Putamen (tissue), 1 donor: ENCODE measurements around the gene PLCB3.

Source experiments
- DNase-seq: peaks from one replicate; pipeline ENCODE4 v3.0.0-alpha.2; 2016; ENCODE audit warnings: low spot score

PLCB3 gene

DNA sequence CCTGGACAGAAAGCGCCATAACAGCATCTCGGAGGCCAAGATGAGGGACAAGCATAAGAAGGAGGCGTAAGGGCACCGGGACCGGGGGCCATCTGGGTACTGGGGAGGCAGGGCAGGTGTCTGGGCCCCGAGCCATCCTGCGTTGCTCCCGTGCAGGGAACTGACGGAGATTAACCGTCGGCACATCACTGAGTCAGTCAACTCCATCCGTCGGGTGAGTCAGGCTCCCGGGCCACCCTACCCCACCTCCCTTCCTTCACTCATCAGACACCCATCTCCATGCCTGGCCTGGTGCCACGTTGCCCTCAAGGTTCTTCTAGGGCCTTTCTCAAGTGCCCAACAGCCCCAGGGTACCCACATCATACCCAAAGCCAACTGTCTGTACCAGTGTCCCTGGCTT, 15.0 kb downstream of the PLCB3 start:
- no peak for DNase-seq

DNA sequence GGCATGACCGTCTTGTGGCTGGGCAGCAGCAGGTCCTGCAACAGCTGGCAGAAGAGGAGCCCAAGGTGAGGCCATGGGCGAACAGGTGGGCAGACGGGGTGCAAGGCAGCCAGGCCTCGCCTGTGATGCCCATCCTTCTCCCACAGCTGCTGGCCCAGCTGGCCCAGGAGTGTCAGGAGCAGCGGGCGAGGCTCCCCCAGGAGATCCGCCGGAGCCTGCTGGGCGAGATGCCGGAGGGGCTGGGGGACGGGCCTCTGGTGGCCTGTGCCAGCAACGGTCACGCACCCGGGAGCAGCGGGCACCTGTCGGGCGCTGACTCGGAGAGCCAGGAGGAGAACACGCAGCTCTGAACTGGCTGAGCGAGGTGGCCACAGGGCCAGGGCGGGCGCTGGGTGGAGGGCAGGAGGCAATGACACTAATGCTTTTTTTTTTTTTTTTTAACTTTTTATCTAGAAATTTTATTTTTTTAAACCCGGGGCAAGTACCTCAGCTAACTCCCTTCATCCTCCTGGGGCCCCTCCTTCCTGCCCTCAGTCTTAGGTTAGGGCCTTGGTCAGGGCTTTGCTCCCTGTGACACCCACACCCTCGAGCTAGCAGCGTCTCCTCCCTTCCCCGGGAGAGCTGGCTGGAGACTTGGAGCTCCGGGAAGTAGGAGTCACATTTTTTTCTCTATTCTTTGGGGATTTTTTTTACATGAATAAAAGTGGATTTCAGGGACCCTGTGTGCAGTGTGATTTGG, 16.0 kb downstream of the PLCB3 start:
- no peak for DNase-seq

DNA sequence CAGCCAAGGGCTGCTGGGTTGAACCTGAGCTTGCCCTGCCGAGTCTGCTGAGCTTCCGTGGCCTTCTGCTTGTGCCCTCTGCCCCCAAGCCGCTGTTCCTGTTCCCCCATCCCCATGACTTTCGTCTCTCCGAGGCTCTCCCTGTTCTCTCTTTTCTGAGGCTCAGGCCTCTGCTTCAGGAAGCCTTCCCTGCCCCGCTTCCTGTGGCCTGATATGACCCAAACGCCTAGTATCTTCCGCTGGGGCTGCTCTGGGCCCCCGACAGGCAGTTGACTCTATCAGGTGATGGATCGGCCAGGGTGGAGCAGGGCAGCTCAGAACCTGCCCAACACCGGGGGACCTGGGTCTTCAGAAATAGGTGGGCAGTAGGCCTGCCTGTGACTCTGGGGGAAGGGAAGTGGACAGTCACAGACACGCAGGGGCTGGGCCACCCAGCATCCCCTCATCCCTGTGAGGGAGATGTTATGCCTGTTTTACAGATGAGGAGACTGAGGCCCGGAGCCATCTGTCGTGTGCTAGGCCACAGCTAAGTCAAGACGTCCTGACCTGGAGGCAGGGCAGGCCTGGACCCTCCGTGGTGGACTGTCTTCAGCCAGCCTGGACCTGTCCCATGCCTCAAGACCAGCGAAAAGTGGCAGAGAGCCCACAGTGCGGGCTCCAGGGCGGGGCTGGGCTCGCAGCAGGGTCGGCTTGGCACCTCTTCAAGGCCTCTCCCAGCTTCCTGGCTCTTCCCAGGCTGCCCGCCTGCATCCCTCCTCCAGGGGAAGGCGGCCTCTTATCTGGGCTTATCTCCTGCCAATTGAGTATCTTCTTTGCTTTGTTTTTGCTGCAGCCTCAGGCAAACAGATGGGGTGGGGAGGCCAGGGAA, 16.9 kb downstream of the PLCB3 start:
- no peak for DNase-seq

DNA sequence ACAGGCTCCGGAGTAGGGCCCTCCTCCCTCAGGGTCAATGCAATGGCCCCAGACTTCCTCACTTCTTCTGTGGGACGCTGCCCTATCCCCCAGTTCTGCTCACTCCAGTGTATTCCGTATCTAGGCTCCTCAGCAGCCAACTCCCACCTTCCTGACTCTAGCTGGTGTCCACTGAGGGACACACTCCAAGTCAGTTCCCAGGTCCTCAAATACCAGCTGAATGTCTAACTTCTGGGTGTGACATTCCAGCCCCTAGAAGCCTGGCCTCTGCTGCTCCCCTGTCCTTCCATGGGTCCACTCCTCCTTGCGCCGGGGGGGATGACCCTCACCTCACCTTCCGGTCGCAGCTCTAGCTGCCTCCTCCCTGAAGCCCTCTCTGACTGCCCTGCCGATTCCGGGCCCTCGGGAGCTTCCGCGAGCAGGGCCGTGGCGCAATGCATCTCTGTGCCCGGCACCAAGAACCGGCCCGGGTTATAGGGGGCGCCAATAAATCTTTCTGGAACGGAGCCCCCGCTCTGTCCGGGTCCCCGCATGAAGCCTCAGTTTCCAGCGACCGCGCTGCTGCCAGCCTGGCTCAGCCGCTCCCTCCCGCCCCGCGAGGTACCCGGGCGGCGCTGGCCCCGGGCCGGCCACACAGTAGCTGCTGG, 17.7 kb downstream of the PLCB3 start:
- no peak for DNase-seq

DNA sequence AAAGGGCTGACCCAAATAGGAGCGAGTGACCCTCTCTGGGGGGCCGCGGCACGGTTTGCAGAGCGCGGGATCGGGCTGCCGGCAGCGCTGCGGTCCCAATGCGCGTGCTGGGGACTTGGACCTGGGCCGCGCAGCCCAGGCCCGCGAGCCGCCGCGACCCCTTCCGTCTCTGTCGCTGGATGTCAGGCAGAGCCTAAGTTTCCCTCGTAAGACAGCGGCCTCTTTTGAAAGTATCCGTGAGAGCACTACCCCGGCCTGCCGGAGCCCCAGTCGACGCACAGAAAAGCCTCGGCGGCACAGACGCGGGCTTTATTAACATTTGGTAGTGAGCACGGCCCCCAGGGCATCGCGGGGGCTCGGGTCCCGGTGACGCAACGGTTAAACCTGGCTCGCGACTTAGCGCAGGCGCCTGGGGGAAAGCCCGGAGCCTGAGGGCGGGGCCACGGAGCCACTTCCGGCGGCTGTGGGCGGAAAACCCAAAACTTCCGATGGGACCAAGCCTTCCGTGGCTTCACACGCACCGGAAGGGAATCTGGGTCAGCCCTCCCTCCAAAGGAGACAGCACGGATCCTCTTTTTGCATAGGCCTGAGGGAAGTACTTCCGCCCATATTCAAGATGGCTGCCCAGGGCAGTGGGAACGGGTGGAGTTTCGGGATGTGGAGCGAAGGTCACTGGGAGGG, 18.4 kb downstream of the PLCB3 start:
- peak; percentile 100 for DNase-seq

DNA sequence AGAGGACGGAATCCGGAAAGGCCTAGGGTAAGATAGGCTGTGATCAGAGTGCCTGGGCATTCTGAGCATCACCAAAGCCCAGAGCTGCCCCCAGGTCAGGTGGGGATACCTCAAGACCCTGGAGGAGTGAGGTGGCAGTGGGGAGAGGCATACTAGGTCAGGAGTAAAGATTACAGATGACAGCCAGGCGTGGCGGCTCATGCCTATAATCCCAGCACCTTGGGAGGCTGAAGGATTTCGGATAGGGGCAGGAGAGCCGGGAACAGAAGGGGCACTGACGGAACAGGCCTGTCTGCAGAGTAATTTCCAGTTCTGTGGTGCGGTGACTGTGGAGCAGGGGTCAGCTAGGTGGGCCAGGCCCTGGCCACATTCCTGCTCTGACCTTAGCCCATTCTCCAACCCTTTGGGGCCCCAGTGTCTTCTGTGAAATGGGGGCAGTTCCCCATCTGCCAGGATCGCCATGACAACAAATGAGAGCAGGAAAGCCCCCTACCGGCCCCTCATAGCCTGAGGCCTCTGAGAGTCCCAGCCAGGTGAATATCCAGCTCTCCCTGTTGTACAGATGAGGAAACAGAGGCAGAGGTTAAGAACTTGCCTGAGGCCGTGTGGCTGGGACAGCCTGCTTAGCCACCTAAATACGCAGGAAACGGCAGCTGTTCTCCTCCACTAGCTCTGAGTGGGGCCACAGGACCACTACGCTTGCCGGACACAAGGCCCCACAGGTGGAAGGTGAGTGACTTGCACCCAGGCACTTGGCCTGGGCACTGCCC, 23.9 kb downstream of the PLCB3 start:
- DNase-seq = no peak

DNA sequence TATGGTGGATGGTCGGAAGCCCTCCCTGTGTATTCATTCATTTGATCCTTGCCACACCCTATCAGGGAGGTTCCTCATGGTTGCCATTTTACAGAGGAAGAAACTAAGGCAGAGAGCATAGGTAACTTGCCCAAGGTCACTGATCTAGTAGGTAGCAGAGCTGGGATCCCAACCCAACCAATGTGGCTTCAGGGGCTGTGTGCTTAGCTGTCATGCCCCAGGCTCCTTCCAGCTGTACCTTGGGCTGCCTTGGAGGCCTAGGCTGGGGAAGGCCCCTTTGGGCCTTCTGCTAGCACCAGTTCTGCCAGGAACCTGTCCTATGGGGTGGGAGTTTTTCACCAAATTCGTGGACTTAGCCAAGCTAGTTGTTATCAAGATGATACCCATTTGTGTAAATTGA, 24.5 kb downstream of the PLCB3 start:
- no peak for DNase-seq

DNA sequence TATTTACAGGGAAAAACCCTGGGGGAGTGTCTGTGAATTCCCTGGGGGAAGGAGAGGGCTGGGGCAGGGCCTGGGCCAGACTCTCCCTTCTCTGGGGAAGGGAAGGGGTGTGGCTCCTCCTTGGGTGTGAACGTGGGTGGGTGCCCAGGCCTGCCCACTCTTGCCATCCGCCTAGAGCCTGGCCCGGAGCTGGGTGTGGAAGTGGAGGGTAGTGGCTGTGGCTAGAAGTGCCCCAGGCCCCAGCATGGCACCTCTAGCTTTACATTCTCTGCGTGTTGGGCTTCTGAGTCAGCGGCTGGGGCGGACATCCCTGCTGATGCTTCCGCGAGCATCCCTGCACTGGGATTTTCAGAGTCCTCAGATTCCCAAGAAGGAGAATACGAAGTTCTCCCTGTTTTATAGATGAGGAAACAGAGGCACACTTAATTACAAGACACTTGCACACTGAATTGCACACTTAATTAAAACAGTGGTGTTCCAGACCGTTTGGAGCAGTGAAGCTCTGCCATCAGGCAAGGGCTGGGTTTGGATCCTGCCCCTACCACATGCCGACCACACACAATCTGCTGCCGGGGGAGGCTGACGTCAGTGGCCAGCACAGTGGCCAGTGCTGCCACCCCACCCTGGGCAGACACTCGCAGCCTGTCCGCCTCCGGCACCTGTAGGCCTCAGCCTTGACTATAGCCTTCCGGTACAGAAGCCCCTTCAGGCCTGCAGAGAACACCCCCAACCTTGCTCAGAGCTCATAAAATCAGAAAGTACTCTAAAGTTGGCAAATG, 25.5 kb downstream of the PLCB3 start:
- no peak for DNase-seq

DNA sequence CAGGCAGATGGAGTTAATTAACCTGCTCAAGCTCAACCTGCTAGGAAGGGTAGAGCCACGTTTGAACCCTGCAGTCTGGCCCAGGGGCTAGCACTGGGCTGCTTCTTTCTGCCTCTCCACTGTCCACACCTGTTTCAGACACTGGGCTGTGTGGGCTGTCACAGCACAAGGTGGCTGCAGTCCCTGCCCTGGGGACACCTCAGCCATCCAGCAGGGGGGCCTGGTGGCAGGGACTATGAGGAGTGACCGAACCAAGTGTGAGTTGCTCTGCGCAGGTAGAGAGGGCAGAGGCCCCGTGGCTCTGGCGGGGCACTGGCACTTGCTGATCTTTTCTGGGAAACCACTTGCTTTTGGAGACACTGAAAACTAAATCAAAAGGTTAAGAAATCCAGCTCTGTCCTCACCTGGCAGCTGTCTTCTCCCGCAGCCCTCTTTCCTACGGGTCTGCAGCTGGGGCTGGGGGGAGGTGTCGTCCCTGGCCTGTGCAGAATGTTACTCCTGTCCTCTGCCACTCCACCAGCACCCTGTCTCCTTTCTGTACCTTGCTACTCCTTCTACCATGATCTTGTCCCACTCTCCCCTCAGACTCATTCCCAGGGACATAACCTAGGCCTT, 27.4 kb downstream of the PLCB3 start:
- DNase-seq = no peak

DNA sequence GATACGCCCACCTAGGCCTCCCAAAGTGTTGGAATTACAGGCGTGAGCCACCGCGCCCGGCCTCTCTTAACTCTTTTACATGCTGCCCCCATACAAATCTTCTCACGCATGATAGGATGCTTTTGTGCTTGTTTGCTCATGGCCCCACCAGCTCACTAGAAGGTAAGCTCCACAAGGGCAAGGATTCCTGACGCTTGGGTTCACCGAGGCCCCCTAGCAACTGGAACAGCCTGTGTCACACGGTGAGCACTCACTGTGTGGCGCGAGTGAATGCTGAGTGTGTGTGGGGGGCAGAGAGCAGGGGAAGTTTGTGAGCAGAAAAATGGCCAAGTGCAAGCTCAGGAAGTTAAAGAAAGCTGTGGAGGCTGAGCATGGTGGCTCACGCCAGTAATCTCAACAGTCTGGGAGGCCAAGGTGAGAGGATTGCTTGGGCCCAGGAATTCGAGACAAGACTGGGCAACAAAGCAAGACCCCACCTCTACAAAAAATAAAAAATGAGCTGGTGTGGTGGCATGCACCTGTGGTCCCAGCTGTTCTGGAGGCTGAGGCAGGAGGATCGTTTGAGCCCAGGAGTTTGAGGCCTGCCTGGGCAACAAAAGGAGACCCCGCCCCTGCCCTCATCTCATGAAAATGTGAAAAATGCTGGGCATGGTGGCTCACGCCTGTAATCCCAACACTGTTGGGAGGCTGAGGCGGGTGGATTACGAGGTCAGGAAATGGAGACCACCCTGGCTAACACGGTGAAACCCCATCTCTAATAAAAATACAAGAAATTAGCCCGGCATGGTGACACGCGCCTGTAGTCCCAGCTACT, 30.8 kb downstream of the PLCB3 start:
- DNase-seq = no peak

DNA sequence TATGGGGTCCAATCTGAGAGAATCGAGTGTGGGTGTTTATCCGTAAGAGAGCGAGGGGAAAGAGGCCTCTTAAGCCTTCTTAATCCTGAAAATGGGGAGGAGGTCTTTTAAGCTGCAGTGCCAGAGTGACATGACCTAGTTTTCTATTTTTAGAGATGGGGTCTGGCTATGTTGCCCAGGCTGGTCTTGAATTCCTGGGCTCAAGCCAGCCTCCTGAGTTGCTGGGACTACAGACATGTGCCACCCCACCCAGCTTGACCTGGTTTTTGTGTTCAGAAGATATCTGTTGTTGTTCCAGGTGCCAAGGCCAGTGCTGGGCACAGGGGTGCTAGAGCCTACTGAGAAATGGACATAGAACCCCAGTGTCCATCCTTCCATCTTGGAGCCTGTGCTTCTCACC, 31.8 kb downstream of the PLCB3 start:
- DNase-seq = no peak

DNA sequence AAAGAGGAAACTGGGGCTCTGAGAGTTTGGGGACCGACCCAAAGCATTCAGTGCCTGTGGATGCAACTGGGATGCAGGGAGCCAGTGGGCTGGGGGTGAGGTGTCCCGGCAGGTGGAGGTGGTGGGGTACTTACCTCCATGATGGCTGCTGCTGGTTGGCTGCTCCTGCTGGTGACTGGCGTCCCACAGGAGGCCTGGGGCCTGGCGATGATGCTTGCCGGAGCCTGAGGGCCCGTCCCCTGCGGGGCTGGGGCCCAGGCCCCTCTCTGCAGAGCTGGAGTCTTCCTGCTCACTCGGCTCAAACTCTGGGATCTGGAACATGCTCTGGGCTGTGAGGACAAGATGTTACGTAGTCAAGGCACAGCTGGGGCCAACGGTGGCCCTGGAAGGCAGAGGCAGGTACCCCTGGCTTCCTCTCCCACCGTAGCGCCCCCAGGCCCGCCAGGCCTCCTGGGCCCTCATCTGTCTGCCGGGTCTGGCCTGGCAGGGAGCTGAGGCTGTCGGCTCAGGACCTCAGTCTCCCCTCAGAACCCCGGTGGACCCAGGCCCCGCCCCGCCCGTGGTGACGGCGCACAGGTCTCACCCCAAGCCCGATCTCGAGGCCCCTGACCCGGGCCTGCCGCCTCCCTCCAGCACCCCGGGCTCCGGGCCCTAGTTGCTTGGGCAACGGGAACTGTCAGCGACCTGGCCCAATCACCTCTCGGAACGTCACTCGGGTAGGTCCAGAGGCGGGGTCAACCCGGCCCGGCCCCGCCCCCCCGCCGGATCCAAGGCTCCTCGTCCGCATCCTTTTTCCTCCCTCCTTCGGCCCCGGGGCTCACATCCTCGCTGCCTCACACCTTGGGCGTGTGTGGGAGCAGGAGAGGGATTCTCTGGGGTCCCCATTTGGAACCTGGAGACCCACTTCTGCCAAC, 33.0 kb downstream of the PLCB3 start, which contains the start of gene BAD:
BAD (minus strand) TSS at position 618 of the 914 bp plus-strand sequence; CDS start at position 321, 297 bp downstream.
- DNase-seq = peak; percentile 96

DNA sequence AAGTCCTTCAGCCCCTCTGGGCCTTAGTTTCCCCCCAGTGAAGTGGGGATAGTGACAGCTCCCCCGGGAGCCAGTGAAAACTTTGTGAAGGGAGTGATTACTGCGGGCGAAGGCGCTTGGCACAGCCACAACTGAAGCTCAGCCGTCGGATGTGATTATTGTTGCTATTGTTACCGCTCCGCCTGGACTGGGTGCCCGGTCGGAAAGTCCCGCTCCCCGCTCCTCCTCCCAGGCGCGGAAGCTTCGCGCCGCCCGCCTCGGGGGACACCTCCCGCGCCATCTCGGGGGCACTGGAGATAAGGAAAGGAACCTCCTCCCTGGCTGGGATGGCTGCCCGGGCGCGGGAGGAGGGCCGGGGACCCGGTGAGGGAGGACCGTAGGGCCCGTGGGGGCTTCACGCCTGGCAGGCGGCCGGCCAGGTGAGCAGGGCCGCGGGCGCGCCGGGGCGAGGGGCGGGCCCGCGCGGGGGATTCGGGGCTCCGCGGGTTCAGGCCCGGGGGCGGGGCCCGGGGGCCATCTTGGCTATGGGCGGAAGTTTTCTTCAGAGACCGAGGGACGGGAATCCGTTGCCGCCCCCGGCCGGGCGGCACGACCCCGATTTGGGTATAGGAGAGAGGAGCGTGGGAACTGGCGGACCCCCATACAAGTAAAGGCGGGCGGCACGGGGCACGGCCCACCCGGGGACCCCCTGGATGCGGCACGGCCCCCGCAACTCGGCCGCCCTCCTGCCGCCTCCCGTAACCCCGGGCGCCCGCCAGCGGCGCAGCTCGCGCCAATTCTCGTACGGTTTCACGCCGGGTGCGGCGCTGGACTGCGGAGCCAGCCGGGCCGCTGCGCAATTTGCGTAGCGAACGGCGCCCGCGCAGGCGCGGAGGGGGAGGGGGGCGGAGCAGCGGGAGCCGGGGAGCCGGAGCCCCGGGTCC, 33.9 kb downstream of the PLCB3 start, which contains the start of gene GPR137:
GPR137 (plus strand) TSS at position 887 of the 923 bp plus-strand sequence. CDS start 677 bp downstream, outside the sequence.
- DNase-seq = peak; percentile 87

DNA sequence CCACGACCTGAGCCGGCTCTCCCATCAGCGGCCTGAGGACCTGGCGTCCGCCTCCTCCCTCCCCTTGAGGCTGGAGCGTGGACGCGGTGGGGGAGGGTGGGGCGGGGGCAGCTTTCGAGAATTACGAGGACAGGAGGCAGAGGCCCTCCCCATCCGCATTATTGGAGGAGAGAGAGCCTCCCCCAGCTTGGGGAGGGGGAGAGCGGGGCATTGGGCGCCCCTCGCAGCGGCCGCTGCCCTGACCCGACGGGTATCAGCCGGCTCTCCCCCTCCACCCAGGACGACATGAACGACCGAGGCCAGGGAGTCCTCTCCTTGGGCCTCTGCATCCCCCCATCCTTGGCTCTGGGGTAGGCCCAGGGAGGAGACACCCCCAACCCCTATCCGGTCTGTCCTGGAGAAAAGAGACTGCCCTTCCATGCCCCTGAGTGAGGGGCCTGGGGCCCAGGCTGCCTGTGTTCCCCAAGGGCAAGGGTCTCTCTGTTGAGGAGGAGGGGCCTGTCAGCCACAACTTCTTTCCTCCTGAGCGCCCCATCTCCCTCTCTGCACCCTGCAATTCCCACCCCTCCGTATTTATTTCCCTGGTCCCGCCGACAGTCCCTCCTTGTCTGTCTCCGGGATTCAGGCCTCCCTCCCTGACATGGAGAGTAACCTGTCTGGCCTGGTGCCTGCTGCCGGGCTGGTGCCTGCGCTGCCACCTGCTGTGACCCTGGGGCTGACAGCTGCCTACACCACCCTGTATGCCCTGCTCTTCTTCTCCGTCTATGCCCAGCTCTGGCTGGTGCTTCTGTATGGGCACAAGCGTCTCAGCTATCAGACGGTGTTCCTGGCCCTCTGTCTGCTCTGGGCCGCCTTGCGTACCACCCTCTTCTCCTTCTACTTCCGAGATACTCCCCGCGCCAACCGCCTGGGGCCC, 34.8 kb downstream of the PLCB3 start:
- DNase-seq = no peak

DNA sequence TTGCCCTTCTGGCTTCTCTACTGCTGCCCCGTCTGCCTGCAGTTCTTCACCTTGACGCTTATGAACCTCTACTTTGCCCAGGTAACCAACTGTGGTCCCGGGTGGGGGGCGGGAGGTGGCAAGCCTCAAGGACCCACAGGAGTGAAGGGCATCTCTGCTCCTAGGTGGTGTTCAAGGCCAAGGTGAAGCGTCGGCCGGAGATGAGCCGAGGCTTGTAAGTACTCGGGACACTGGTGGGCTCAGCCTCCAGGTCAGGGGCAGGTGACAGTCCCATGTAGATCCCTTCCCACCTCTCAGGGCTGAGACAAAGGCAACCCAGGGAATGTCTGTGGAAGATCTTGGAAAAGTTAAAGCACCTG, 35.5 kb downstream of the PLCB3 start:
- no peak for DNase-seq
